ENCODE data around the gene SORT1.

DNA sequence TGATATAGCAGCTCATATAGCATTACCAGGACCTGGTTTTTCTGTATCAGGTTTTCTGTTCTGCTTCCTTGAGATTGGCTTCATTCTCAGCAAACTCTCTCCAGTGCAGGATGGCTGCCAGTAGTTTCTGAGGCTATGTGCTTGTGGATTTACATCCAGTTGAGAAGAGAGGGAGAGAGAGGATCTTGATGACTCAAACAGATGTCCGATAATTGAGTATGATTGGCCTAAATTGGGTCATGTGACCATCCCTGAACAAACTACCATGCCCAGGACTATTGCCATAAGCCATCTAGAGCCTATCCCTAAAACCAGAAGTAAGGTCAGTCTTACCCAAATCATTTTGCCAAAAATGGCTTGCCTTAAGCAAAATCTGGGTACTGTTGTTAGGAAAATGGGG lies 46.6 kb upstream of the SORT1 start:
- TF ChIP-seq, protein P1, sequence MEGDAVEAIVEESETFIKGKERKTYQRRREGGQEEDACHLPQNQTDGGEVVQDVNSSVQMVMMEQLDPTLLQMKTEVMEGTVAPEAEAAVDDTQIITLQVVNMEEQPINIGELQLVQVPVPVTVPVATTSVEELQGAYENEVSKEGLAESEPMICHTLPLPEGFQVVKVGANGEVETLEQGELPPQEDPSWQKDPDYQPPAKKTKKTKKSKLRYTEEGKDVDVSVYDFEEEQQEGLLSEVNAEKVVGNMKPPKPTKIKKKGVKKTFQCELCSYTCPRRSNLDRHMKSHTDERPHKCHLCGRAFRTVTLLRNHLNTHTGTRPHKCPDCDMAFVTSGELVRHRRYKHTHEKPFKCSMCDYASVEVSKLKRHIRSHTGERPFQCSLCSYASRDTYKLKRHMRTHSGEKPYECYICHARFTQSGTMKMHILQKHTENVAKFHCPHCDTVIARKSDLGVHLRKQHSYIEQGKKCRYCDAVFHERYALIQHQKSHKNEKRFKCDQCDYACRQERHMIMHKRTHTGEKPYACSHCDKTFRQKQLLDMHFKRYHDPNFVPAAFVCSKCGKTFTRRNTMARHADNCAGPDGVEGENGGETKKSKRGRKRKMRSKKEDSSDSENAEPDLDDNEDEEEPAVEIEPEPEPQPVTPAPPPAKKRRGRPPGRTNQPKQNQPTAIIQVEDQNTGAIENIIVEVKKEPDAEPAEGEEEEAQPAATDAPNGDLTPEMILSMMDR (IDR thresholded peaks at IDR 0.05): no peak
- TF ChIP-seq POLR2A (IDR thresholded peaks at IDR 0.05): no peak
